ENCODE measurements around the gene GALNT10. TPM values are rescaled to one million over a fixed set of nuclear protein-coding genes. Genes with fewer than 3 reads are reported as not detected.

The GALNT10 gene
- total RNA-seq, 1 donor, result 46.5 TPM

DNA sequence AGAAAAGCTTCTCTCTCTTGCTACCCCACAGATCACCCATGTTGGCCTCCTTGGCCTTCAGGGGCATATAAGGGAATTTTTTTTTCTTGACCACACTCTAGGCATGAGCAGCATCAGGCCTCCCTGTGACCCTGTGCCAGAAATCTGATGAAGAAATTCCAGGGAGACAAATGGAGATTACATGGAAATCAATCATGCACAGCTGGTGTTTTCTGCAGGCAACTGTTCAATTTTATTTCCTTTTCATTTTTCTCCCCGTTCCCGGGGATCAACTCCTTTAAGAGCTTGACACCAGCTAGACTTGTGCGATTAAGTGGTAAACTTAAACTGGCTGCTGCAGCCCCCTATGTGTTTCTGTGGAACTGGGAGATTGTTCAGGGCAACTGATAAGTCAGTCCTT is 59.3 kb downstream of the GALNT10 start:
- DNase-seq (ENCODE audit: low read depth), result peak; percentile 60
- TF ChIP-seq, protein P1, sequence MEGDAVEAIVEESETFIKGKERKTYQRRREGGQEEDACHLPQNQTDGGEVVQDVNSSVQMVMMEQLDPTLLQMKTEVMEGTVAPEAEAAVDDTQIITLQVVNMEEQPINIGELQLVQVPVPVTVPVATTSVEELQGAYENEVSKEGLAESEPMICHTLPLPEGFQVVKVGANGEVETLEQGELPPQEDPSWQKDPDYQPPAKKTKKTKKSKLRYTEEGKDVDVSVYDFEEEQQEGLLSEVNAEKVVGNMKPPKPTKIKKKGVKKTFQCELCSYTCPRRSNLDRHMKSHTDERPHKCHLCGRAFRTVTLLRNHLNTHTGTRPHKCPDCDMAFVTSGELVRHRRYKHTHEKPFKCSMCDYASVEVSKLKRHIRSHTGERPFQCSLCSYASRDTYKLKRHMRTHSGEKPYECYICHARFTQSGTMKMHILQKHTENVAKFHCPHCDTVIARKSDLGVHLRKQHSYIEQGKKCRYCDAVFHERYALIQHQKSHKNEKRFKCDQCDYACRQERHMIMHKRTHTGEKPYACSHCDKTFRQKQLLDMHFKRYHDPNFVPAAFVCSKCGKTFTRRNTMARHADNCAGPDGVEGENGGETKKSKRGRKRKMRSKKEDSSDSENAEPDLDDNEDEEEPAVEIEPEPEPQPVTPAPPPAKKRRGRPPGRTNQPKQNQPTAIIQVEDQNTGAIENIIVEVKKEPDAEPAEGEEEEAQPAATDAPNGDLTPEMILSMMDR (IDR thresholded peaks at IDR 0.05; ENCODE audit: insufficient read depth, low read length), result no peak
- no peak overlapping the region for H3K4me3 ChIP-seq (ENCODE audit: low read depth, low read length)

DNA sequence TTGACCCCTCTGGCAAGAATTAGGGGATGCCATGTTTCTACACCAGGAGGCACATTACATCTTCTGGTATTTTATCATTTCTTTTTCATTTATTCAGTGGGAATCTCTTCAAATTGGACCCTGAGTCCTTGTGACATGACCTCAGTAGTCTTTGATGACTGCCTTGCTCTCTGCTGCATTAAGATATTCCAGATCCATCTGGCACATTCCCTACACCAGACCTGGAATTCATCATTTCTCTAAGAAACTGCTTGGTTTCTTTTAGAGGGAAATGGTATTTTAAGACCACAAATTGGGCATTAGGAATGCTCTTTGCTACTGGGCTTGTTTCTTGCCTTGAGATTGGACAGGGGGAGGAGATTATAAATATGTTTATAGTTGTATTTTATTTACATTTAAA is 61.0 kb downstream of the GALNT10 start:
- no peak for DNase-seq (ENCODE audit: low read depth)
- TF ChIP-seq, protein P1 (IDR thresholded peaks at IDR 0.05; ENCODE audit: insufficient read depth, low read length), result no peak
- H3K4me3 ChIP-seq (ENCODE audit: low read depth, low read length), result no peak overlapping the region

DNA sequence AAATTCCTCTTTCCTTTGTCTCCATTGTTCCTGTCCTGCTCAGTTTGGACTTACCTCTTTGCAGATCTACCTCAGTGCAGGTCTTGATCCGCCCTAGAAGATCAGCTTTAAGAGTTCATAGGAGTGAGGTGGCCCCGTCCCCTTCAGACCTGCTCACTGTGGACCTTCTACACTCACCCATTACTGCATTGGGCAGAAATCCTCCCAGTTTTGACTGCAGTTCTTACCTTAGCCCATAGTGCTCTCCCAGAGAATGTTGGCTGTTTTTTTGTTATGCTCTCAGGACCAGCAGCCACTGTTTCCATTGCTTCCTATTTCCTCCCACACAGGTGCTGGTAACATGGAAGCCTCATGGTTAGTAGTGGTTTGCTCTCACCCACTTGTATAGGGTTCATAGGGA is 63.3 kb downstream of the GALNT10 start:
- TF ChIP-seq, protein P1 (IDR thresholded peaks at IDR 0.05; ENCODE audit: insufficient read depth, low read length), result no peak
- no peak for DNase-seq (ENCODE audit: low read depth)
- H3K4me3 ChIP-seq (ENCODE audit: low read depth, low read length), result no peak overlapping the region

DNA sequence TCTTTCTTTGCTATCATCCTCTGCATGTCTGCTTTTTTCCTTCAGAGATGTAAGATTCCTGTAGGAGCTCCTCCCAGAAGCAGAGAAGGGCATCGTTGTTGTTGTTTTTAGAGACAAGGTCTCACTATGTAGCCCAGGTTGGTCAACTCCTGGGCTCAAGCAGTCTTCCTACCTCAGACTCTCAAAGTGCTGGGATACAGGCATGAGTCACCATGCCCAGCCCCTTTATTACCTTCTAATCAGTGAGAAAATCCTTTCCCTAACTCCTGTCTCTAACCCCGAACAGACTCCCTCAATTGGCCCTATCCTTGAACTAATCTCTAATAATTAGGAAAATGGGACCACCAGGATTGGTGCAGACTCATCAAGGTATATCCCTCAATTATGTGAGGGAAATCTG is 64.4 kb downstream of the GALNT10 start:
- no peak for DNase-seq (ENCODE audit: low read depth)
- TF ChIP-seq, protein P1 (IDR thresholded peaks at IDR 0.05; ENCODE audit: insufficient read depth, low read length), result no peak
- no peak overlapping the region for H3K4me3 ChIP-seq (ENCODE audit: low read depth, low read length)

DNA sequence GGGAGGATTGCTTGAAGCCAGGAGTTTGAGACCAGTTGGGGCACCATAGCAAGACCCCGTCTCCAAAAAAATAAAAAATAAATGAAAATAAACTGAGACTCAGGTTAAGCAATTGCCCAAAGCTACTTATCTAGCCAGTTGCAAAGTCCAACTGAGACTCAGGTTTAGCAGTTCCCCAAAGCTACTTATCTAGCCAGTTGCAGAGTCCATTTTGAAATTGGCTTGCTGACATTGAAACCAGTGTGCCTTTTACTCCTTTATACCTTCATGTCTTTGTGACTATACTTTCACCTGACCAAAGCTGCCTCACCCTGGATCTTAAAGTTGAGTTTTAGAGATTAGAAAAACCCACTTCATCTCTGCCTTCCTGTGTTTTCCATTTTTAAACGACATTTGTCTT is 66.5 kb downstream of the GALNT10 start:
- no peak for DNase-seq (ENCODE audit: low read depth)
- TF ChIP-seq, protein P1 (IDR thresholded peaks at IDR 0.05; ENCODE audit: insufficient read depth, low read length), result no peak
- H3K4me3 ChIP-seq (ENCODE audit: low read depth, low read length), result no peak overlapping the region

DNA sequence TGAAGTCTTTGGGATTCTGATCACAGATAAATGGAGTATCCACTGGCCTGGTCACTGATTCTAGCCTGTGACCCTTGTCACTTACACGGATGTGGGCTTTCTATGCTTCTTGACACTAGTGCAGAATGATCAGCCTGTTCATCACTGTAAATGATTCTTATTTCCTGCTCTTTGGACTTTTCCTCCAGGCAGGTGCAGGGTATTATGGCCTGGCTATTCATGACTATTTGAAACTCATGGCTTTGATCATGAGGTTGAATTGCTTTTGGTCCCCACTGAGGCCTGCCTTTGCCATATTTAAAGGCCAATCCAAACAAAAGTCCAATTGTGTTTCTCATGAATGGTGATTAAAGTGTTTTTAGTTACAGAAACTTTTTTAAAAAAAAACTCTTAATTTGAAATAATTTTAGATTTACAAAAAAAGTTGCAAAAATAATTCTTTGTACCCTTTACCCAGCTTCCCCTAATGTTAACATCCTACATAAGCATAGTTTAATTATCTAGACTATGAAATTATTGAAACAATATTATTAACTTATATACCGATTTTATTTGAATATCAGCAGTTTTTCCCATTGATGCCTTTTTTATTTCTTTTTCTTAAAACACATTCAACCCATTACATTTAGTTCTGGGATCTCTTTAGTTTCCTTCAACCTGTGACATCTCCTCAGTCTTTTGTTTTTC is 68.1 kb downstream of the GALNT10 start:
- DNase-seq (ENCODE audit: low read depth), result no peak
- TF ChIP-seq, protein P1 (IDR thresholded peaks at IDR 0.05; ENCODE audit: insufficient read depth, low read length), result no peak
- no peak overlapping the region for H3K4me3 ChIP-seq (ENCODE audit: low read depth, low read length)

Measured in fibroblast of the aortic adventitia (primary cell).